ENCODE measurements around the gene FBLN1. TPM values are rescaled to one million over a fixed set of nuclear protein-coding genes. Genes with fewer than 3 reads are reported as not detected.

FBLN1 gene
- total and polyA plus RNA-seq, 2 donors = 700 to 1,381 TPM

DNA sequence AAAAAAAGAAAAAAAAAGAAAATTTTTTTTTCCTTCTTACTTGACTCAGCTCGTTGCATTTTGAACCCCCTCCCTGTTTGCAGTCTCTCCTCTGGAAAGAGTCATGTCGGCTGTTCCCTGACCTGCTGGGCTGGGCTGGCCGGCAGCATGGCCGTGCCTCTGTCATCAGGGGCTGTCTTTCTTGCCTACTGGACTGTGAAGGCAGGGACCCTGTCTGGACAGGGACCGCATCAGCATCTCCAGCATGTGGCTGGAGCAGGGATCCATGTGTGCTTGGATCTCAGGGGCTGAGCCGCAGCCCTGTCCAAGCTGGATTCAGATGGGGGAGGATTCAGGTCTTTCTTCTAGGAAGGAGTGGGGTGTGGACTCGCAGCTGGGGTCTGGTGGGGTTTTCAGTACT lies 15.5 kb downstream of the FBLN1 start:
- H3K27ac ChIP-seq (ENCODE audit: low read depth) = no peak overlapping the region
- no peaks in the 10 kb centered on the region for H3K4me1 ChIP-seq (ENCODE audit: insufficient read depth)
- H3K4me3 ChIP-seq (ENCODE audit: low read depth, low read length) = no peak overlapping the region

DNA sequence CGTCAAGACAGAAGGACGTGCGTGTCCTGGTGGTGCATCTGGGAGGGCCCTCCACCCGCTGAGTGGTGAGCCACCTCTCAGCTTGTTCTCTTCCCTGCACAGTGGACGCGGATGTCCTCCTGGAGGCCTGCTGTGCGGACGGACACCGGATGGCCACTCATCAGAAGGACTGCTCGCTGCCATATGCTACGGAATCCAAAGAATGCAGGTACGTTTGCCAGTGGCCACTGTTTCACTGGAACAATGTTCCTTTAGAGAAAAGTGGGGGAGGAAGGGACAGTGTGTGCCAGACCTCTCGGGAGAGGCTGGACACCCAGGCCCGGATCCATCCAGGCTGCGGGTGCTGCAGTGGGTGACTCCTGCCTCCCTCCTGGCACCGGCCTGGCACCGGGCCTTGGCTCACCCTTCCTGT lies 15.9 kb downstream of the FBLN1 start:
- 79% methylated on average over 17 of the region's 17 CpGs for WGBS
- DNase-seq (ENCODE audit: extremely low spot score) = no peak
- Histone ChIP-seq H3K4me1 (ENCODE audit: insufficient read depth) (no peaks in the 10 kb centered on the region), H3K4me3 (ENCODE audit: low read depth, low read length) (no peak overlapping the region), H3K36me3 (ENCODE audit: insufficient read depth) (no peaks in the 10 kb centered on the region), H3K27ac (ENCODE audit: low read depth) (no peak overlapping the region)

More for the DNA sequence above, 15.5 kb downstream of the FBLN1 start:
- DNase-seq (ENCODE audit: extremely low spot score) = no peak
- H3K36me3 ChIP-seq (ENCODE audit: insufficient read depth) = no peaks in the 10 kb centered on the region
- 73% methylated on average over 7 of the region's 7 CpGs for WGBS

DNA sequence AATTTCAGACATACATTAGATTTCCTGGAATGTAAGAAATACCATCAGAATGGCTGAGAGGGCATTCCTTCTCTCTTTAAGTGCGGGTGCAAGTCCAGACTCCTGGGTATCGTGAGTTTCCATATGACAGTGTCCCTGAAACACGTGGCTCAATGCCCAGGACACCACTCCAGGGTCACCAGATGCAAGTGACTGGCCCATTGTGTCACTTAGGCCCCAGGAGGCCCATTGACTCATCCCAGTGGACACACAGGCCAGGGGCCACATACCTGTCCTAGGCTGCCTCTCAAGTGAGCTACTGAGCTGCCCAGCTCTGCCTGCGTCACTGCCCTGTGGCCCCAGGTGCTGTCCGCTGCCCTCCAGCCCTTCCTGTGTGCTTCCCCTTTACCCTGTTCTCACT lies 18.5 kb downstream of the FBLN1 start:
- H3K4me1 ChIP-seq (ENCODE audit: insufficient read depth) = no peaks in the 10 kb centered on the region

DNA sequence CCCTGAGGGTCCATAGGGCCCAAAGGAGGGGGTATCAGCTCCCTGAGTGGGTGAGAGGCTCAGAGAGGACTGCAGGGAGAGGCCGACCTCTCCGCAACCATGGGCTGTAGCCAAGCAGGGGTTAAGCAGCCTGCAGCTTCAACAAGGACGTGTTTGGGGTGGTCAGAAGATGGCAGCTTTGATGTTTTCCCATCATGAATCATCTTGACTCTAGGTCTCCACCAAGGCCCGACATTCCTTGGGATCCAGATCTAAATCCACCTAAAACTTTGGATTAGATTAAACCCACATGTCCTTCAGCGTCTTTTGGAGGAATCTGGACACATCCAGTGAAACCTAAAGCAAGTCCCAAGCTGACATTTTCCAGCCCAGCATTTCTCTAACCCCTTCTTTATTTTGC lies 19.8 kb downstream of the FBLN1 start:
- H3K4me1 ChIP-seq (ENCODE audit: insufficient read depth) = no peaks in the 10 kb centered on the region
- H3K27ac ChIP-seq (ENCODE audit: low read depth) = no peak overlapping the region
- no peak for DNase-seq (ENCODE audit: extremely low spot score)
- WGBS = 51% methylated on average over 5 of the region's 5 CpGs
- H3K4me3 ChIP-seq (ENCODE audit: low read depth, low read length) = no peak overlapping the region
- peaks cover 2% of the 10 kb centered on the region for H3K36me3 ChIP-seq (ENCODE audit: insufficient read depth)

More for the DNA sequence above, 18.5 kb downstream of the FBLN1 start:
- no peak overlapping the region for H3K27ac ChIP-seq (ENCODE audit: low read depth)
- no peak overlapping the region for H3K4me3 ChIP-seq (ENCODE audit: low read depth, low read length)
- DNase-seq (ENCODE audit: extremely low spot score) = no peak
- WGBS = 89% methylated on average over 5 of the region's 5 CpGs
- no peaks in the 10 kb centered on the region for H3K36me3 ChIP-seq (ENCODE audit: insufficient read depth)

DNA sequence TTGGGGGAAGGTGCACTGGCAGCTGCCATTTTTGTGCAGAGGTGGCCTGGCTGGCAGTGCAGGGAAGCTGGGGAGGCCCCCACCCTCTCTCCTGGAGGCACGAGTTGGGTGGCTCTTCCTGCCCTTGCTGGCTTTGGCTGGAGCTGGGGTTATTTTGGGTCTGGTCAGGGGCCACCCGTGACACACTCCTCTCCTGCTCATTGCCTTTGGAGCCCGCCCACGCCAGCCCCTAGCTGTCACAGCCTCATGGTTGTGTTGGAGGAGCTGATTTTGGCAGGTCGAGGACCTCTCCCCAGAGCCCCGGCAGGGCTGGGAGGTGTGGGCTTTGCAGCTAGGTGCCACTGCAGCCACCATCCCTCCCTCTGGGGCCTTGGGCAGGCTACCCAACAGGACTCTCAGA lies 21.5 kb downstream of the FBLN1 start:
- WGBS = 72% methylated on average over 6 of the region's 6 CpGs
- H3K27ac ChIP-seq (ENCODE audit: low read depth) = no peak overlapping the region
- no peak overlapping the region for H3K4me3 ChIP-seq (ENCODE audit: low read depth, low read length)
- no peak for DNase-seq (ENCODE audit: extremely low spot score)
- H3K36me3 ChIP-seq (ENCODE audit: insufficient read depth) = peaks cover 2% of the 10 kb centered on the region
- H3K4me1 ChIP-seq (ENCODE audit: insufficient read depth) = no peaks in the 10 kb centered on the region

DNA sequence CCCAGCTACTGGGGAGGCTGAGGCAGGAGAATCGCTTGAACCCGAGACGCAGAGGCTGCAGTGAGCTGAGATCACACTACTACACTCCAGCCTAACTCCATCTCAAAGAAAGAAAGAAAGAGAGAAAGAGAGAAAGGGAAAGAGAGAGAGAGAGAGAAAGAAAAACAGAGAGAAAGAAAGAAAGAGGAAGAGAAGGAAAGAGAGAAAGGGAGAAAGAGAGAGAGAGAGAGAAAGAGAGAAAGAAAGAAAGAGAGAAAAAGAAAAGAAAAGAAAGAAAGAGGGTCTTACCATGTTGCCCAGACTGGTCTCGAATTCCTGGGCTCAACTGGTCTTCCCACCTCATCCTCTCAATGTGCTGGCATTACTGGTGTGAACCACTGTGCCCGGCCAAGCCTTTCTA lies 22.3 kb downstream of the FBLN1 start:
- Histone ChIP-seq H3K36me3 (ENCODE audit: insufficient read depth) (peaks cover 2% of the 10 kb centered on the region), H3K4me1 (ENCODE audit: insufficient read depth) (no peaks in the 10 kb centered on the region), H3K27ac (ENCODE audit: low read depth) (peak overlapping the region; percentile 4), H3K4me3 (ENCODE audit: low read depth, low read length) (no peak overlapping the region)
- 89% methylated on average over 5 of the region's 5 CpGs for WGBS
- DNase-seq (ENCODE audit: extremely low spot score) = no peak

DNA sequence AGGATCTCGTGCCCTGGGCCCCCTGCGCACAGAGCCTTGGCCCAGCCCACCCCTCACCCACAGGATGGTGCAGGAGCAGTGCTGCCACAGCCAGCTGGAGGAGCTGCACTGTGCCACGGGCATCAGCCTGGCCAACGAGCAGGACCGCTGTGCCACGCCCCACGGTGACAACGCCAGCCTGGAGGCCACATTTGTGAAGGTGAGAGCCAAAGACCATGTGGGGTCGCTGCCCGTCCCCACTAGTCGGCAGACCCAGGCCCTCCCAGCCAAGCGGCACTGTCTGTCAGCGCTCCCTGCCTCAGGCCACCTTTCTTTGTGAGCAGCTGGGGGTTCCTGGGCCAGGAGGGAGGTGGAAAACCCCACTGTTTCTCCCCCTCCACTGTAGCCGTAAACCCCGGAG lies 22.8 kb downstream of the FBLN1 start:
- H3K4me1 ChIP-seq (ENCODE audit: insufficient read depth) = no peaks in the 10 kb centered on the region
- H3K27ac ChIP-seq (ENCODE audit: low read depth) = peak overlapping the region; percentile 4
- DNase-seq (ENCODE audit: extremely low spot score) = no peak
- H3K4me3 ChIP-seq (ENCODE audit: low read depth, low read length) = no peak overlapping the region
- peaks cover 2% of the 10 kb centered on the region for H3K36me3 ChIP-seq (ENCODE audit: insufficient read depth)
- WGBS = 88% methylated on average over 15 of the region's 15 CpGs

DNA sequence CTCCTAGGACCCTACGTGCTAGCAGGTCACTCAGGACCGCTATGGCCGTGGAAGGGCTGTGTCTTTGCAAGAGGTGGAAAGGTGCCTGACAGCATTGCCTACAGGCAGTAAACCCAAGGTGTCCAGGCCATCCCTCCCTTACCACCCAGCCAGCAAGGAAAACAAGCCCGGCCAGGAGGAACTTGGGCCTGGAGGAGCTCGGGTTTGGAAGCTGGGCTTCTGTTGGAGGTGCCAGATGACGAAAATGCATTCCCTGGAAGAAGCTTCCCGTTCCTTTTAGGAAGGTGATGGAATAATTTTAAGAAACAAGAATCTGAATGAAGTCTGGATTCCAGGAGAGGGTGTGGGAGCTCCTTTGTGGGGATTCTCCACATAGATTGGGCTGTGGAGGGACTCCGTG lies 23.6 kb downstream of the FBLN1 start:
- Histone ChIP-seq H3K27ac (ENCODE audit: low read depth) (no peak overlapping the region), H3K4me3 (ENCODE audit: low read depth, low read length) (no peak overlapping the region), H3K4me1 (ENCODE audit: insufficient read depth) (no peaks in the 10 kb centered on the region), H3K36me3 (ENCODE audit: insufficient read depth) (peaks cover 2% of the 10 kb centered on the region)
- DNase-seq (ENCODE audit: extremely low spot score) = no peak
- 71% methylated on average over 8 of the region's 8 CpGs for WGBS

DNA sequence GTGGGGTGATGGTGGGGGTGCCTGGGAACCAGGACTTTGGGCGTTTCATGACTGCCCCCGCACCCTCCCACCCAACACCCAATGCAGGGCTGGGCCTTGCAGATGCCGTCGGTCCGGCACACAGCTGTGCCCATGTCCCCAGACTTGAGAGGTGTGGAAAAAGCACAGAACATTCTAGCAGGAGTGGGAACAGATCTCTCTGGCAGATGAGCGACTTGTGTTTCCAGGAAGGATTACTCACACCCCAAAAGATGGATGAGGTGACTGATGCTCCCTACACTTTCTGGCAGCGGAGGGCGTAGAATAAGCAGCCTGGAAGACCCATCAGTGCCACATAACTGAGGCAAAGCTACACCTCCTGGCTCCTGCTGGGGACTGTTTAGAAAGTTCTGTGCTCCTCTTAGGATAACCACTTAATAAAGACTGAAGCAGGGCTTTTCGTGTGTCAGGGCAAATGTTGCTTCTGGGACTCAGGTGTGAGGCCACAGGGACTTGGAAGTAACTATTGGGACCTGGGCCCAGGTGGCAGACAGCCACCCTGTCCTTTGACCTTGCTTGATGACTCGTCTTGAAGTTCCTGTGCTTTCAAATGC lies 24.2 kb downstream of the FBLN1 start:
- 64% methylated on average over 10 of the region's 10 CpGs for WGBS
- H3K4me1 ChIP-seq (ENCODE audit: insufficient read depth) = peaks cover 2% of the 10 kb centered on the region

DNA sequence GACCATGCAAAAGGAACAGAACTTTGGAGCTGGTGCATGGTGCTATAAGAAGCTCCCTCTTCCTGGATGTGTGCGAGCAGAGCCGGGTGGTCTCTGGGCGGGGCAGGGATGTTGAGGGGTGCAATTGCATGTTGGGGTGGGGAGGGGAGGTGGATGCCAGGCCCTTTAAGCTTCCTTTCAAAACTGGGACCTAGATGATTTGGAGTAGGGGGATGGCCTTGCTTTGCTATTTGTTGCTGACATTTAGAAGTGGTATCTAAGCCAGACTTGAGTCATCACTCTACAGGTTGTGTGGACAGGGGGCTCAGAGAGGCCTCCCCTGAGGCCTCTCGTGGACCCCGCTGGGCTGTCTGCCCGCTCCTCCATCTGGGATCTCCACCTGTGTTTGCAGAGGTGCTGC lies 24.8 kb downstream of the FBLN1 start:
- H3K27ac ChIP-seq (ENCODE audit: low read depth) = no peak overlapping the region
- WGBS = 72% methylated on average over 6 of the region's 6 CpGs
- no peak overlapping the region for H3K4me3 ChIP-seq (ENCODE audit: low read depth, low read length)
- peaks cover 2% of the 10 kb centered on the region for H3K4me1 ChIP-seq (ENCODE audit: insufficient read depth)
- no peak for DNase-seq (ENCODE audit: extremely low spot score)
- peaks cover 2% of the 10 kb centered on the region for H3K36me3 ChIP-seq (ENCODE audit: insufficient read depth)

More for the DNA sequence above, 24.2 kb downstream of the FBLN1 start:
- Histone ChIP-seq H3K4me3 (ENCODE audit: low read depth, low read length) (no peak overlapping the region), H3K36me3 (ENCODE audit: insufficient read depth) (peaks cover 2% of the 10 kb centered on the region), H3K27ac (ENCODE audit: low read depth) (no peak overlapping the region)
- DNase-seq (ENCODE audit: extremely low spot score) = no peak

DNA sequence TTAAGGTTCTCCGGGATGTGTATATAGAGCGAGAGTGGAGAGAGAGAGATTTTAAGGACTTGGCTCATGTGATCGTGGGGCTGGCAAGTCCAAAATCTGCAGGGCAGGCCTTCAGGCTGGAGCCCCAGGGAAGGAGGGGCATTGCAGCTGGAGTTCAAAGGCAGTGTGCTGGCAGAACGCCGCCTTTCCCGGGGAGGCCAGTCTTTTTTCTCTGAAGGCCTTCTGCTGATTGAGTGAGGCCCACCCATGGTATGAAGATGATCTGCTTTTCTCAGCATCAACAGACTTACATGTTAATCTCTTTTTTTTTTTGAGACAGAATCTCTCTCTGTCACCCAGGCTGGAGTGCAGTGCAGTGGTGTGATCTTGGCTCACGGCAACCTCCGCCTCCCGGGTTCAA lies 25.4 kb downstream of the FBLN1 start:
- no peak overlapping the region for H3K4me3 ChIP-seq (ENCODE audit: low read depth, low read length)
- H3K27ac ChIP-seq (ENCODE audit: low read depth) = no peak overlapping the region
- H3K36me3 ChIP-seq (ENCODE audit: insufficient read depth) = peaks cover 2% of the 10 kb centered on the region
- peaks cover 2% of the 10 kb centered on the region for H3K4me1 ChIP-seq (ENCODE audit: insufficient read depth)
- WGBS = 64% methylated on average over 9 of the region's 9 CpGs
- DNase-seq (ENCODE audit: extremely low spot score) = no peak

DNA sequence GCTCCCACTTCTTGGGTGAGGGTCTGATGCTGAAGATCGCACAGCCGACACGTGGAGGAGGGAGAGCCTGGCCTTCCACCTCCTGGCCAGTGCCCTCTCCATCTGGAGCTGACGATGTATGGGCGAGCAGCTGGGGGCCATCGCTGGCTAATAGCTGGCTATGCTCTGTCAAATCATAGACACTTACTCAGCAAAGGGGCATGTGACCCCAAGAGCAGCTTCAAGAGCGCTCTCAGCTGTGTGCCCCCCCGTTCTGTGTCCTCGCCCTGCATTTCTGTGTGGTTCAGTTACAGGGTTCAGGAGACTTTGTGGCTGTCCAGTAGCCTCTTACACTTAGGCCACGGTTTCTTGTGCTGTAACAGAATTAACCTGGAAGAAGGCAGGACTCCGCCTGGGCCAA lies 26.4 kb downstream of the FBLN1 start:
- 76% methylated on average over 11 of the region's 11 CpGs for WGBS
- Histone ChIP-seq H3K27ac (ENCODE audit: low read depth) (no peak overlapping the region), H3K4me3 (ENCODE audit: low read depth, low read length) (no peak overlapping the region), H3K36me3 (ENCODE audit: insufficient read depth) (peaks cover 2% of the 10 kb centered on the region), H3K4me1 (ENCODE audit: insufficient read depth) (peaks cover 2% of the 10 kb centered on the region)
- DNase-seq (ENCODE audit: extremely low spot score) = no peak

DNA sequence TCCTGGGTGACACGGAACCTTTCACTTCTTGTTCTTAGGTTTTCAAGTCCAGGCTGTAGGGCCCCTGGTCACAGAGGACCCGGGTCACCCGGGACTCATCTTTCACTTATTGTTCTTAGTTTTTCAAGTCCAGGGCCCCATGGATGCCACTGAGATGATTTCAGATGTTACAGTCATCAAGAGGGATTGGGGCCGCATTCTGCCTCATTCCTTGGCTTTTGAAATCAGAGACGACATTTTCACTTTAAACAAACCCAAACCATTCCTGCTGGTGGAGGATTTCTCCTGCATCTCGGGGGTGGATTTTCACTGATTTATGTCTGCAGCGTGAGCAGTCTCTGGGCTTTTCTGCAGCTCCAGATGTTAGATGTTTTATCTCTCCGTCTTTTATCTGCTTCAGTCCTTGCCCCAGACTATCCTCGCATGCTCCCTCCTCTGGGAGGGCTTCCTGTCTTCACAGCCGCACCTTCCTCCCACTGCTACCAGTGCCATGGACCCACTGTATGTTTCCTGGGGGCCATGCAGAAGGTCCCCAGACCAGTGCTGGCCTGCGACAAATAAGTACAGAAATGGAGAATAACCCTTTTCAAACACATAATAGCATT lies 27.4 kb downstream of the FBLN1 start:
- no peak for DNase-seq (ENCODE audit: extremely low spot score)
- H3K4me1 ChIP-seq (ENCODE audit: insufficient read depth) = peaks cover 2% of the 10 kb centered on the region
- peaks cover 2% of the 10 kb centered on the region for H3K36me3 ChIP-seq (ENCODE audit: insufficient read depth)
- H3K4me3 ChIP-seq (ENCODE audit: low read depth, low read length) = no peak overlapping the region
- WGBS = 58% methylated on average over 11 of the region's 11 CpGs
- no peak overlapping the region for H3K27ac ChIP-seq (ENCODE audit: low read depth)

DNA sequence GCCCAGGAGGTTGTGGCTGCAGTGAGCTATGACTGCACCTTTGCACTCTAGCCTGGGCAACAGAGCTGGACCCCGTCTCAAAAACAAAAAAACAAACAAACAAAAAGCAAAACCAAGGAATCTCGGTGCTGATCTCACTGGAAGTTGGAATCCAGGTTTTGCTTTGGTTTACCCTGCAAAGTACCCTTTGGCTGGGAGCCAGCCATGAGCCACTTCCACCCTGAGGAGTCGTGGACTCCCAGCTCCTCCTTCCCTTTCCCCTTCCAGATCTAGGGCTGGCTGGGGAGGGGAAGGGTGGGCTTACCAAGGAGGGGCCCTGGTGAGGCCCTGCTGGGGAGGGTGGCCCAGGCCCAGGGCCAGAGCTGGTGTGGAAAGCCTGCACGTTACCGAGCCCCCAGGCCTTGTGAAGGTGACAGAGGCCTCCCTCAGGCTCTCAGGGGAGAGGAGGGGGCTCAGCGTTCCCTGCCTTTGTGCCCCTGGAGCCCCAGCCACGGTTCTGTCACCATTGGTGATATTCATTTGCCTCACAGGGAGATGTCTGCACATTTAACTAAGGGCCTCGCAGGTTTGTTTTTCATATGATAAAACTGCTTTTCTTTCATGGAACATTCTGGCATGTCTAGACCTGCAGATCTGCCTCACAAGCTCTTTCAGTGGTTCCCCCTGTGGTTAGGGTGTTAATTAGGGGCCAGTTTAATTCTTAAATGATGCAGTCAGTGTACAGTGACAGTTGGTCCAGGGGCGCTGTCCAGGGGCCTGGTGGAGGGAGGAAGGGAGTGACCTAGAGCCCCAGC lies 29.0 kb downstream of the FBLN1 start:
- H3K27ac ChIP-seq (ENCODE audit: low read depth) = peak overlapping the region; percentile 44
- DNase-seq (ENCODE audit: extremely low spot score) = no peak
- no peak overlapping the region for H3K4me3 ChIP-seq (ENCODE audit: low read depth, low read length)
- WGBS = 62% methylated on average over 9 of the region's 9 CpGs
- no peaks in the 10 kb centered on the region for H3K36me3 ChIP-seq (ENCODE audit: insufficient read depth)
- H3K4me1 ChIP-seq (ENCODE audit: insufficient read depth) = peaks cover 2% of the 10 kb centered on the region
